ENCODE results near the gene SMC5.

DNA sequence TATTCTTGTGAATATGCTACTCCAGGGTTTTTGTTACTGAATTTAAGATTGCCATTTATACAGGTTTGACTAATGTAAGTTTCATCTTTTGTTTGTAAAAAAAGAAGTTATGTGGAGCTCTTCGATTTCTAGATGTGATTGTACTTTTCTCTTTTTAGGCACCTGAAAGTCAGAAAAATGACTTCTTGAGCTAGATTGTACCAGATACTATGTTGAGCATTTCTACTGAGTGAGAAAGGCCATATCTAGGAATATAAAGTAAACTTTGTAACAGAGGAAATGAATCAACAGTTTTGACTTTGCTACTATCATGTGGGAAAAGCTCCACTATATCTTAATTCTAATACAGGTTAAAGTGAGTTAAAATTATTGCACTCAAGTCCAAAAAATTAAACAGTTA is 25.1 kb downstream of the SMC5 start:
- TF ChIP-seq, protein P1, sequence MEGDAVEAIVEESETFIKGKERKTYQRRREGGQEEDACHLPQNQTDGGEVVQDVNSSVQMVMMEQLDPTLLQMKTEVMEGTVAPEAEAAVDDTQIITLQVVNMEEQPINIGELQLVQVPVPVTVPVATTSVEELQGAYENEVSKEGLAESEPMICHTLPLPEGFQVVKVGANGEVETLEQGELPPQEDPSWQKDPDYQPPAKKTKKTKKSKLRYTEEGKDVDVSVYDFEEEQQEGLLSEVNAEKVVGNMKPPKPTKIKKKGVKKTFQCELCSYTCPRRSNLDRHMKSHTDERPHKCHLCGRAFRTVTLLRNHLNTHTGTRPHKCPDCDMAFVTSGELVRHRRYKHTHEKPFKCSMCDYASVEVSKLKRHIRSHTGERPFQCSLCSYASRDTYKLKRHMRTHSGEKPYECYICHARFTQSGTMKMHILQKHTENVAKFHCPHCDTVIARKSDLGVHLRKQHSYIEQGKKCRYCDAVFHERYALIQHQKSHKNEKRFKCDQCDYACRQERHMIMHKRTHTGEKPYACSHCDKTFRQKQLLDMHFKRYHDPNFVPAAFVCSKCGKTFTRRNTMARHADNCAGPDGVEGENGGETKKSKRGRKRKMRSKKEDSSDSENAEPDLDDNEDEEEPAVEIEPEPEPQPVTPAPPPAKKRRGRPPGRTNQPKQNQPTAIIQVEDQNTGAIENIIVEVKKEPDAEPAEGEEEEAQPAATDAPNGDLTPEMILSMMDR (IDR thresholded peaks at IDR 0.05; ENCODE audit: insufficient read depth, low read length) = no peak
- TF ChIP-seq, protein P2, sequence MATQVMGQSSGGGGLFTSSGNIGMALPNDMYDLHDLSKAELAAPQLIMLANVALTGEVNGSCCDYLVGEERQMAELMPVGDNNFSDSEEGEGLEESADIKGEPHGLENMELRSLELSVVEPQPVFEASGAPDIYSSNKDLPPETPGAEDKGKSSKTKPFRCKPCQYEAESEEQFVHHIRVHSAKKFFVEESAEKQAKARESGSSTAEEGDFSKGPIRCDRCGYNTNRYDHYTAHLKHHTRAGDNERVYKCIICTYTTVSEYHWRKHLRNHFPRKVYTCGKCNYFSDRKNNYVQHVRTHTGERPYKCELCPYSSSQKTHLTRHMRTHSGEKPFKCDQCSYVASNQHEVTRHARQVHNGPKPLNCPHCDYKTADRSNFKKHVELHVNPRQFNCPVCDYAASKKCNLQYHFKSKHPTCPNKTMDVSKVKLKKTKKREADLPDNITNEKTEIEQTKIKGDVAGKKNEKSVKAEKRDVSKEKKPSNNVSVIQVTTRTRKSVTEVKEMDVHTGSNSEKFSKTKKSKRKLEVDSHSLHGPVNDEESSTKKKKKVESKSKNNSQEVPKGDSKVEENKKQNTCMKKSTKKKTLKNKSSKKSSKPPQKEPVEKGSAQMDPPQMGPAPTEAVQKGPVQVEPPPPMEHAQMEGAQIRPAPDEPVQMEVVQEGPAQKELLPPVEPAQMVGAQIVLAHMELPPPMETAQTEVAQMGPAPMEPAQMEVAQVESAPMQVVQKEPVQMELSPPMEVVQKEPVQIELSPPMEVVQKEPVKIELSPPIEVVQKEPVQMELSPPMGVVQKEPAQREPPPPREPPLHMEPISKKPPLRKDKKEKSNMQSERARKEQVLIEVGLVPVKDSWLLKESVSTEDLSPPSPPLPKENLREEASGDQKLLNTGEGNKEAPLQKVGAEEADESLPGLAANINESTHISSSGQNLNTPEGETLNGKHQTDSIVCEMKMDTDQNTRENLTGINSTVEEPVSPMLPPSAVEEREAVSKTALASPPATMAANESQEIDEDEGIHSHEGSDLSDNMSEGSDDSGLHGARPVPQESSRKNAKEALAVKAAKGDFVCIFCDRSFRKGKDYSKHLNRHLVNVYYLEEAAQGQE (IDR thresholded peaks at IDR 0.05; ENCODE audit: insufficient replicate concordance, low read depth) = no peak
